Hematopoietic multipotent progenitor cell treated with erythropoietin and hydrocortisone succinate and interleukin-3 and kit ligand, for 15 days (in vitro differentiated cells): ENCODE results near the gene ITPR3.

Source experiments
- DNase-seq: peaks from one replicate; pipeline ENCODE4 v3.0.0-alpha.2; 2015; ENCODE audit warnings: low spot score

The ITPR3 gene

GRCh38 chr6:33638556-33638955, 17.4 kb downstream of the ITPR3 start:
- no peak for DNase-seq

- no peak for DNase-seq
Observed at GRCh38 chr6:33639559-33639958, 18.4 kb downstream of the ITPR3 start.

GRCh38 chr6:33640361-33640760, 19.2 kb downstream of the ITPR3 start:
- DNase-seq = no peak

- no peak for DNase-seq
Observed at GRCh38 chr6:33641144-33641543, 20.0 kb downstream of the ITPR3 start.

DNA sequence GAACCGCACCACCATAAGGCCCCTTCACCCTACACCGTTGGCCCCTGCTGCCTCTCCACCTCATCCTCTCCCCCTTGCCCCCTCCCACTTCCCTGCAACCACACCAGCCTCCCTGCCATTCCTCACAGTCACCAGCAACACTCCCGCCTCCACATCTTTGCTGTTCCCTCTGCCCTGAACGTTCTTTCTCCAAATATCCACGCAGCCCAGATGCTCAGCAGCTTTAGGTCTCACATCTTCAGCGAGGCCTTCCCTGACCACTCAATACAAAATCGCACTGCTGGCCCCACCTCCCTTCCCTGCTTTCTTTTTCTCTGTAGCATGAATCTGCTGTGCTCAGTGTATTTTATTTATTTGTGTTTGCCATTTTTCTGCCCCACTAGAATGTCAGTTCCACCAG, 20.5 kb downstream of the ITPR3 start:
- DNase-seq = no peak

DNA sequence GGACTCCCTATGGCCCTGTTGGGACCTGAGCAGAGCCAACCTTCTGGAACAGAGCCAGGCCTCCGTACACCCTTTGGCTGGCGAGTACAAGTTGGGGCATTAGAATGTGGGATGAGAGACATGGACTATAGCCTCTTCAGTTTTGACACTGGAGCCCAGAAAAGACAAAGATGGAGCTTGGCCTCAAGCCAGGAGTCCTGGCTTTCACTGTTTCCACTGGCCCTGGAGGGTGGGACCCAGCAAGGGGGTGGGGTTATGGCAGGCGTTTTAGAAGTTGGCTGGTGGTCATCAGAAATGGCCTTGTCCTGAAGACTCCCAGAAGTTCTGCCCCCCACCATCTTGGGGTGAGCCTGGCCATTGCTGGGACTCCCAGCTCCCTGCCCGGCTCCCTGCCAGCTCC, 21.8 kb downstream of the ITPR3 start:
- DNase-seq = no peak

GRCh38 chr6:33651403-33651802, 30.3 kb downstream of the ITPR3 start:
- no peak for DNase-seq

DNA sequence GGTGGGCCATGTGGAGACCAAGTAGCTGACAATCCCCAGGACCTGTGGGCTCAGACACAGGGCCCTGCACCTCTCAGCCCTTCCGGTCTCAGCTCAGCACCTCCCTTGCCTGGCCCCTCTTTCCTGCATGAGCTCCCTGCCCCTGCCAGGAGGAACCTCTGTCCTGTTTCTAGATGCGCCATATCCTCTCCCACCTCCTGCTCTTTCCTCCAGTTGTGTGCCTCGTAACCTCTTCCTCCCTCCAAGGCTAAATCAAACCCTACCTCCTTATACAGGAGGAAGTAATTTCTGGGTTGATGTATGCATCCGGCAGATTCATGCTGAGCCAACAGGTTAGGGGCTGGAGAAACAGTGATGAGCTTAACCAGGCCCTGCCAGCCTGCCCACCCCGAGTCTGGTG, 30.9 kb downstream of the ITPR3 start:
- DNase-seq = no peak

GRCh38 chr6:33654831-33655554, 33.9 kb downstream of the ITPR3 start:
- DNase-seq = no peak

DNA sequence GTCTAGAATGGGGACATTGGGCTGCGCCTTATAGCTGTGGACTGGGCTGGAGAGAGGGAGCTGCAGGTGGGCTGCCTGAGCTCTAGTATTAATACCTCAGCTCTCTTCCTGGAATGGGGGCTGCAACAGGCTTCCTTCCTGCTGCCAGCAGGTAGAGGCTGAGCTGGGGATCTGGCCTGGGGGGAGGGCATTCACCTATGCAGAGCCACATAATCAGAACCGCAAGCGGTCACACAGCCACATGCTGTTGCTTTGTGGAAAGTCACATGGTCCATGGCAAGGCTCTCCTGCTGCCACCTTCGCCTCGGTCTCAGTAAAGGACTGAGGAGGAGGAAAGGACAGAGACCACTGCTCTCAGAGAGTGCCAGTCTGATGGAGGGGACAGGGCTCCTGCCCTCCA, 35.7 kb downstream of the ITPR3 start:
- DNase-seq = no peak

- no peak for DNase-seq
Observed at GRCh38 chr6:33658982-33659689, 38.0 kb downstream of the ITPR3 start.

- DNase-seq = no peak
Observed at GRCh38 chr6:33659986-33660385, 38.9 kb downstream of the ITPR3 start.

- no peak for DNase-seq
Observed at GRCh38 chr6:33661106-33661838, 40.1 kb downstream of the ITPR3 start.

GRCh38 chr6:33662318-33662717, 41.2 kb downstream of the ITPR3 start:
- no peak for DNase-seq

DNA sequence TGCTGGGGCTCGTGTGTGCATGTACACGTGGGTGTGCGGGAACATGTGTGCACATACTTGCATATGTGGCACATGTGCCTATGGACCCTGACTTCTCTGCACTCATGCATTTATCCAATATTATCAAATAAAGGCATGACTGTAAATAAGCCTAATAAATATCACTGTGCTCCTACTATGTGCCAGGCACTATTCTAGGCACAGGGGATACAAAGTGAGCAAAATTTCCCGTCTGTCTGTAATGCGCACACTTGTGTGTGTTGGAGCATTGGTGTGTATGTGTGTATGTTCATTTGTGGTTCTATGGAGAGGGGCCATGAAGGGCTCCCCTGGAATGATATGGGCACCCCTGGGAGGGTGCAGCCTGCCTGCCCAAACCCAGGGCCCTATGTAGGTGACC, 41.9 kb downstream of the ITPR3 start:
- DNase-seq = no peak

- no peak for DNase-seq
Observed at GRCh38 chr6:33663727-33664449, 42.8 kb downstream of the ITPR3 start.

DNA sequence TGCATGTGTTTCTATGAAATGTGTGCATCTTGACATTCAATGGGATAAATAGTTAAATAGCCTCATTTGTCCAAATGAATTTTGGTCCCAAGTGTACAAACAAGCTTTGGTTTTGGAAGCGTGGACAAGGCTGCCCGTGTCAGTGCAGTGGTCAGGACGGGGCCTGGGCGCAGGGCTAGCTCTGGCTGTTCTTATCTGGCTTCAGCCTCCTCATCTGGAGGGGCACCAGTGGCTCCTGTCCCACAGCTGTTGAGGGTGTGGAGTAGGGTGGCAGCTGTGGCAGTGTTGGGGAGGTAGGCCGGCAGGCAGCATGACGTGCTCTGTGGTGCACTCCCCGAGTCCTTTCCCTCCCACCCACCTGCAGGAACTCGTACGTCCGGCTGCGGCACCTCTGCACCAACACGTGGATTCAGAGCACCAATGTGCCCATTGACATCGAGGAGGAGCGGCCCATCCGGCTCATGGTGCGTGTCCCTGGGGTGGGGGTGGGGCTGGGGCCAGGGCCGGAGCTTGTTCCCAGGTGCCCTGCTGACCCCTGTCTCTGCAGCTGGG, 43.5 kb downstream of the ITPR3 start:
- no peak for DNase-seq

DNA sequence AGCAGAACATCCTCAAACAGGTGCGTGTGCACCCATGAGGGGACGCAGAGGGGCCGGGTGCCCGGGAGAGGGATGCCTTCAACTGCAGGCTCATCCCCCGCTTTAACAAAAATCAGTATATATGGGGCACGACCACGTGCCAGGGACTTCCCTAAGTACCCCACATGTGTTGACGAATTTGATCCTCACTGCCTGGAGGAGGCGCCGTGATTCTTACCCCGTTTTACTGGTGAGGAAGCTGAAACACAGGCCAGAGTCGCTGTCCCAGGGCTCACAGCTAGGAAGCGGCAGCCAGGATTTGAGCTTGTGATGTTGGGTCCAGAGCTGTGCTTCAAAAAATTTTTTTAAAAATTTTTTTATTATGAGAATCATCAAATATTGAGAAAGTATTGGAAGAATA, 44.8 kb downstream of the ITPR3 start:
- no peak for DNase-seq

DNA sequence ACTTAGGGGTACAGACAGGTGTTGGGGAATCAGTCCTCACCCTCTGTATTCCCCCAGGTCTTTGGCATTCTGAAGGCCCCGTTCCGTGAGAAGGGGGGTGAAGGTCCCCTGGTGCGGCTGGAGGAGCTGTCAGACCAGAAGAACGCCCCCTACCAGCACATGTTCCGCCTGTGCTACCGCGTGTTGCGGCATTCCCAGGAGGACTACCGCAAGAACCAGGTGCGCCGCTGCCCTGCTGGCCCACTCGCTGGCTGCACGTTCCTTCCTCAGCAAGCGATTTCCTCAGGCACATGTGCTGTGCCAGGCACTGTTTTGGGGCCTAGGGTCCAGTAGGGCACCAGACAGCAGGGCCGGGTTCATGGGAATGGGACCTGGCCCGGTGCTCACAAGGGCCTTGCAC, 46.0 kb downstream of the ITPR3 start:
- DNase-seq = no peak

DNA sequence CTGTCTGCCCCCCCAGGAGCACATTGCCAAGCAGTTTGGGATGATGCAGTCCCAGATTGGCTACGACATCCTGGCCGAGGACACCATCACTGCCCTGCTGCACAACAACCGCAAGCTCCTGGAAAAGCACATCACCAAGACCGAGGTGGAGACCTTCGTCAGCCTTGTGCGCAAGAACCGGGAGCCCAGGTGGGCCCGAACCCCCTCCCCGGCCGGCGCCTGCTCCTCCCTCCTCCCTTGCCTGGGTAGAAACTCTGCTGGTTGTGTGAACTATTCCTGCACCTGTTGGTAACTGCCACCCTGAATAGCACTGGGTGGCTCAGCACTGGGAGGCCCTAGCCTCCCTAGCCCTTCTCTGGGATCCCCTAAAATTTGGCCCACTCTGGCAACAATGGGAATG, 46.7 kb downstream of the ITPR3 start:
- DNase-seq = no peak

DNA sequence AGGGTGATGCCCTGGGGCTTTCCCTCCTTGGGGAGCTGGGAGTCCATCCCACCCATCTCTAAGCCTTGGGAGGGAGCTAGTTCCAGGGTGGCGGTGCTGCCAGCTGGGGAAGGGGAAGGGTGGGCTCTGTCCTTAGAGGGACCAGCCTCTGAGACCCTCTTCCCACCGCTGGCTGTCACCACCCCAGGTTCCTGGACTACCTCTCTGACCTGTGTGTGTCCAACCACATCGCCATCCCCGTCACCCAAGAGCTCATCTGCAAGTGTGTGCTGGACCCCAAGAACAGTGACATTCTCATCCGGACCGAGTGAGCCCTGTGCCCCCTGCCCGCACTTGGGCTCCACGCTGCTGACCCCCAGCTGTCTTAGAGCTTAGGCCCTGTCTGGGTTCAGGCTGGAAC, 47.2 kb downstream of the ITPR3 start:
- no peak for DNase-seq

- no peak for DNase-seq
Observed at GRCh38 chr6:33668914-33669313, 47.8 kb downstream of the ITPR3 start.
